ENCODE results near the gene MAVS.

DNA sequence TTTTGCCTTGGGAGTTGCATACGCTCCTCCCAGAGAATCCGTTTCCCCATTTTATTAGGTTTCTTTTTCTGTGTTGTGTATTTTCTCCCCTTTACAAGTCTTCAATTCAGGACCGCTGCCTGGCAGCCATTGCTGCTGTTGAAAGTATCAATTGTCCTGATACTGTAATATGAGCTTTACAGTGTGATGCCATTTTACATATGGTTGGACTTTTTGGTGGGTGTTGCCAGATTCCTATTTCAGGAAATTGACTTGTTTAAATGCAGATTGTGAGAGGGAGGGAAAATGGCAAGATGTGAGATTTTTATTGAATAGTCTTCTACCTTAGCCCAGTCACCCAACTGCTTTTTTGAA lies 43.7 kb downstream of the MAVS start:
- no peak for TF ChIP-seq POLR2A (IDR thresholded peaks at IDR 0.05)
- no peak for TF ChIP-seq CTCF (IDR thresholded peaks at IDR 0.05)

Measured in testis (tissue), 2 donors.